SK-N-SH treated with all-trans-retinoic acid at 6 μM for 48 hours (cell line): Measurements from ENCODE around the gene TMEM79.
A peak's percentile ranks its signal among the peaks of the same experiment; 100 is the strongest.

Experiments
- ATAC-seq: fragments of 200-7000 bp; cut with Tn5 transposase; 3 replicates; pipeline ENCODE4 v1.9.1; 2020; ENCODE audit warnings: mild to moderate bottlenecking, moderate library complexity
- ARNTL ChIP-seq: fragments of 450-650 bp; formaldehyde crosslinking; IDR thresholded peaks from 2 replicates; pipeline ENCODE4 v1.5.0; 2020; ENCODE audit warnings: low read depth, mild to moderate bottlenecking, moderate library complexity, borderline replicate concordance
- BACH2 ChIP-seq: fragments of 250-450 bp; sonication (Bioruptor Pico); IDR thresholded peaks from 2 replicates; pipeline ENCODE4 v1.9.0; 2021; ENCODE audit warnings: mild to moderate bottlenecking, borderline replicate concordance
- CSDC2 ChIP-seq: fragments of 250-450 bp; sonication (Bioruptor Pico); IDR thresholded peaks from 2 replicates; pipeline ENCODE4 v1.5.0; 2020; ENCODE audit warnings: mild to moderate bottlenecking, moderate library complexity
- GLIS3 ChIP-seq: fragments of 250-450 bp; sonication (Bioruptor Pico); IDR thresholded peaks from 2 replicates; pipeline ENCODE4 v1.5.0; 2020; ENCODE audit warnings: mild to moderate bottlenecking, moderate library complexity
- ISL1 ChIP-seq: fragments of 250-450 bp; sonication (Bioruptor Pico); IDR thresholded peaks from 2 replicates; pipeline ENCODE4 v2.1.2; 2022; ENCODE audit warnings: mild to moderate bottlenecking, moderate library complexity
- OSR1 ChIP-seq: fragments of 250-450 bp; sonication (Bioruptor Pico); IDR thresholded peaks from 2 replicates; pipeline ENCODE4 v1.8.0; 2022; ENCODE audit warnings: moderate library complexity, mild to moderate bottlenecking, inconsistent platforms
- PPARA ChIP-seq: fragments of 250-450 bp; sonication (Bioruptor Pico); IDR thresholded peaks from 2 replicates; pipeline ENCODE4 v1.5.0; 2020; ENCODE audit warnings: mild to moderate bottlenecking, borderline replicate concordance
- RARB ChIP-seq: fragments of 250-450 bp; sonication (Bioruptor Pico); IDR thresholded peaks from 2 replicates; pipeline ENCODE4 v1.8.0; 2021; ENCODE audit warnings: mild to moderate bottlenecking, moderate library complexity
- SNAI2 ChIP-seq: fragments of 250-450 bp; sonication (Bioruptor Pico); IDR thresholded peaks from 2 replicates; pipeline ENCODE4 v1.5.0; 2020; ENCODE audit warnings: mild to moderate bottlenecking, moderate library complexity
- TCF4 ChIP-seq: fragments of 250-450 bp; sonication (Bioruptor Pico); IDR thresholded peaks from 2 replicates; pipeline ENCODE4 v1.8.0; 2021; ENCODE audit warnings: mild to moderate bottlenecking, moderate library complexity, borderline replicate concordance
- ZC3H10 ChIP-seq: fragments of 250-450 bp; sonication (Bioruptor Pico); IDR thresholded peaks from 2 replicates; pipeline ENCODE4 v1.5.1; 2021; ENCODE audit warnings: mild to moderate bottlenecking, moderate library complexity
- ZFP3 ChIP-seq: fragments of 250-450 bp; sonication (Bioruptor Pico); IDR thresholded peaks from 2 replicates; pipeline ENCODE4 v1.5.0; 2020; ENCODE audit warnings: mild to moderate bottlenecking, moderate library complexity
- ZFP30 ChIP-seq: fragments of 450-650 bp; formaldehyde crosslinking; IDR thresholded peaks from 2 replicates; pipeline ENCODE4 v1.5.0; 2022; ENCODE audit warnings: mild to moderate bottlenecking, moderate library complexity
- ZNF565 ChIP-seq: fragments of 450-650 bp; formaldehyde crosslinking; conservative IDR thresholded peaks from 2 replicates; pipeline ENCODE4 v1.5.0; 2020; ENCODE audit warnings: low read depth, mild to moderate bottlenecking, moderate library complexity
- ZNF70 ChIP-seq: fragments of 450-650 bp; formaldehyde crosslinking; IDR thresholded peaks from 2 replicates; pipeline ENCODE4 v1.5.0; 2020; ENCODE audit warnings: mild to moderate bottlenecking, moderate library complexity
- ZNF8 ChIP-seq: fragments of 450-650 bp; formaldehyde crosslinking; IDR thresholded peaks from 2 replicates; pipeline ENCODE4 v1.5.0; 2020; ENCODE audit warnings: mild to moderate bottlenecking, moderate library complexity
- TF ChIP-seq, protein P1 (sequence below): fragments of 250-450 bp; sonication (Bioruptor Pico); IDR thresholded peaks from 2 replicates; pipeline ENCODE4 v1.5.0; 2020; ENCODE audit warnings: mild to moderate bottlenecking, moderate library complexity
- TF ChIP-seq, protein P2 (sequence below): fragments of 250-450 bp; sonication (Bioruptor Pico); IDR thresholded peaks from 2 replicates; pipeline ENCODE4 v1.5.1; 2020; ENCODE audit warnings: low read depth, mild to moderate bottlenecking, moderate library complexity
- TF ChIP-seq, protein P3 (sequence below): fragments of 250-450 bp; sonication (Bioruptor Pico); IDR thresholded peaks from 2 replicates; pipeline ENCODE4 v1.8.0; 2021; ENCODE audit warnings: low read depth, mild to moderate bottlenecking, moderate library complexity, borderline replicate concordance

TMEM79 gene

DNA sequence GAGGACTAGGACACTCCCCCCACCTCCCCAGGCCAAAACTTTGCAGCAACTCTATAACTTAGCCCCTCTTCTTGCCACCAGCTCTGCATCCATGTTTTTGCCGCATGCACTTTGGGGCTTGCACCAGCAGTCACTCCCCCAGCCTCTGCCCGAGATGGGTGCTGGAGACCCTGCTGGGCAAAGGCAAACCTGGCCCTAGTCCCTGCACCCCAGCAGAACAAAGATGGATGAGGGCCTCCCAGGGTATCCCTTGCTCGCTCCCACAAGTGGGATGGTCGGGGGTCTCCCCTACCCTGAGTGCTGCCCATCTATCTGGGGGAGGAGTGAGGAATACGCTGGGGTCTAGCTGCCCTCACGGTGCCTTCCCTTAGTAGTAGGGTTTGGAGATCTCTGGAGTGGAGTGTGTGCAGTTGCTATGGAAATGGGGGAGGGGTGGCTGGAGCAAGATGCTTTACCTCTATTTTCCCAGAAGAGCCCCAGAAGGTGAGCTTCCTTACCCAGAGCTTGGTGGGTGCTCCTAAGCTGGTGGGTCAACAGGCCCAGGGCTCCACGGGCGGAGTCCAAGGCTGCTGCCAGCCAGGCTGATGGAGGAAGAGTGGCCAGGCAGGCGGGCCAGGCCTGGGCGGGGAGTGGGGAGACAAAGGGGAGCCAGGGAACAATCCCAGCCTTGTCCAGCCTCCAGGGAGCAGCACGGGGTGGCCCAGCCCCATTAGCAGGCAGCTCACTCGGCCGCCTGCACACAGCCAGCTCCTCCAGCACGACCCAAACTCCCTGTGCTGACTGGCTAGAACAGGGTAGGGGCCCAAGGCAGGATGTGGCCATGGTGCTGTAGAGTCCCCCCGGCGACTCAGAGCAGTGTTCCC lies 36.4 kb upstream of the TMEM79 start, which contains the start of gene PAQR6 (continued):
- TF ChIP-seq, protein P1, sequence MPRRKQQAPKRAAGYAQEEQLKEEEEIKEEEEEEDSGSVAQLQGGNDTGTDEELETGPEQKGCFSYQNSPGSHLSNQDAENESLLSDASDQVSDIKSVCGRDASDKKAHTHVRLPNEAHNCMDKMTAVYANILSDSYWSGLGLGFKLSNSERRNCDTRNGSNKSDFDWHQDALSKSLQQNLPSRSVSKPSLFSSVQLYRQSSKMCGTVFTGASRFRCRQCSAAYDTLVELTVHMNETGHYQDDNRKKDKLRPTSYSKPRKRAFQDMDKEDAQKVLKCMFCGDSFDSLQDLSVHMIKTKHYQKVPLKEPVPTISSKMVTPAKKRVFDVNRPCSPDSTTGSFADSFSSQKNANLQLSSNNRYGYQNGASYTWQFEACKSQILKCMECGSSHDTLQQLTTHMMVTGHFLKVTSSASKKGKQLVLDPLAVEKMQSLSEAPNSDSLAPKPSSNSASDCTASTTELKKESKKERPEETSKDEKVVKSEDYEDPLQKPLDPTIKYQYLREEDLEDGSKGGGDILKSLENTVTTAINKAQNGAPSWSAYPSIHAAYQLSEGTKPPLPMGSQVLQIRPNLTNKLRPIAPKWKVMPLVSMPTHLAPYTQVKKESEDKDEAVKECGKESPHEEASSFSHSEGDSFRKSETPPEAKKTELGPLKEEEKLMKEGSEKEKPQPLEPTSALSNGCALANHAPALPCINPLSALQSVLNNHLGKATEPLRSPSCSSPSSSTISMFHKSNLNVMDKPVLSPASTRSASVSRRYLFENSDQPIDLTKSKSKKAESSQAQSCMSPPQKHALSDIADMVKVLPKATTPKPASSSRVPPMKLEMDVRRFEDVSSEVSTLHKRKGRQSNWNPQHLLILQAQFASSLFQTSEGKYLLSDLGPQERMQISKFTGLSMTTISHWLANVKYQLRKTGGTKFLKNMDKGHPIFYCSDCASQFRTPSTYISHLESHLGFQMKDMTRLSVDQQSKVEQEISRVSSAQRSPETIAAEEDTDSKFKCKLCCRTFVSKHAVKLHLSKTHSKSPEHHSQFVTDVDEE (CRISPR knock-in tag) = no peak
- TF ChIP-seq CSDC2 (CRISPR knock-in tag) (no peak), BACH2 (no peak)

DNA sequence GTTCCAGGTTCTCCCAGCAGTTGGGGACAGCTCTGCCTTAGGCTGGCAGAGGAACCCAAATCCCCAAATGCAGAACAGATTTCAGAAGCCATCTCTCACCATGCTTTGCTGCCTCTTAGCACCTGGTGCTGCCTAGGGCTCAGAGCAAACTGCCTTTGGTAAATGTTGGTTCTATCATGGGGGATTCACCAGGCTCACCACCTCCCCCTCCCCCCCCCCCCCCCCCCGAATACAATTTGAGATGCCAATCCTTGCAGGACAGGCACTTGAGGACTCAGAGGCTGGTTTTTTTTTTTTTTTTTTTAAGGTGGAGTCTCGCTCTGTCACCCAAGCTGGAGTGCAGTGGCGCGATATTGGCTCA lies 35.8 kb upstream of the TMEM79 start:
- TF ChIP-seq, protein P2, sequence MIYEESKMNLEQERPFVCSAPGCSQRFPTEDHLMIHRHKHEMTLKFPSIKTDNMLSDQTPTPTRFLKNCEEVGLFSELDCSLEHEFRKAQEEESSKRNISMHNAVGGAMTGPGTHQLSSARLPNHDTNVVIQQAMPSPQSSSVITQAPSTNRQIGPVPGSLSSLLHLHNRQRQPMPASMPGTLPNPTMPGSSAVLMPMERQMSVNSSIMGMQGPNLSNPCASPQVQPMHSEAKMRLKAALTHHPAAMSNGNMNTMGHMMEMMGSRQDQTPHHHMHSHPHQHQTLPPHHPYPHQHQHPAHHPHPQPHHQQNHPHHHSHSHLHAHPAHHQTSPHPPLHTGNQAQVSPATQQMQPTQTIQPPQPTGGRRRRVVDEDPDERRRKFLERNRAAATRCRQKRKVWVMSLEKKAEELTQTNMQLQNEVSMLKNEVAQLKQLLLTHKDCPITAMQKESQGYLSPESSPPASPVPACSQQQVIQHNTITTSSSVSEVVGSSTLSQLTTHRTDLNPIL (CRISPR knock-in tag) = no peak
- no peak for TF ChIP-seq ZFP3
- no peak for ATAC-seq

DNA sequence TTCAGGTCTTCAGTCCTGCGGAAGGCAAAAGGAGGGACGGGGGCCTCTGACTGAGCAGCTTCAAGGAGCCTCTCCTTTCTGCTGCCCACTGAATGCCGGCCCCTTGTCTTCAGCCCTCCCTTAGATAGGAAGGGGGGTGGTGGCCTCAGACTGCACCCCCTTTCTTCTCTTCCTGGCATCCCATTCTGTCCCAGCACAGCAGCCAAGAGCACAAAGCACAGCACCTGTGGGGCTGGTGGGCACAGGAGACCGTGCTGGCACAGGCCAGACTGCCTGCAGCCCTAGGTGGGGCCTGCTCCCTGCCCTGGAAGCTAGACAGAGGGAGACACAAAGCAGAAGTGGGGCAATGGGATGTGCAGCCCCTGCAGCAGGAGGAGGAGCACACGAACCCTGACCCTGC lies 34.5 kb upstream of the TMEM79 start:
- TF ChIP-seq ZC3H10 (CRISPR knock-in tag) (no peak), TCF4 (CRISPR knock-in tag) (no peak), OSR1 (no peak), PPARA (no peak), GLIS3 (CRISPR knock-in tag) (no peak), RARB (no peak), ZNF8 (CRISPR knock-in tag) (no peak), ZNF70 (no peak), SNAI2 (no peak), BACH2 (no peak), ZFP3 (no peak)
- TF ChIP-seq, protein P1 (CRISPR knock-in tag) = no peak
- TF ChIP-seq, all 23 proteins: peak for 0
- no peak for ATAC-seq

DNA sequence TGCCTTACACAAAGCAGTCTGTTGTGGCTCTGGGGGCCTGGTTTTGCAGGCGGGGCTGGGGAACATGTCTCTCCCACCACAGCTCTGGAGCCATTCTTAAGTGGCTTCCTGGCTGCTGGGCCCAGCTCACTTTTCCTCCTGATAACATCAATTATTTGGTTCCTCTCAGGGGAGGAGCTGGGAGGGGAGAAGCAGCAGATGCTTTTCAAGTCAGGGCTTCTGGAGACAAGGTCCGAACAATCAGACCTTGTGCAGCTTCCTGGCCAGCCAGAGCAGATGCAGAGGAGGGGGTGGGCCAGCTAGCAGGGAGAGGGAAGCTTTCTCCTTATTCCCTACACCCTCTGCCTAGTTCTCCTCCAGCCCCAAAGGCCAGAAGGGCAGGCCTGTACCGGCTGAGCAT lies 32.6 kb upstream of the TMEM79 start:
- peak; percentile 56 for ATAC-seq
- TF ChIP-seq CSDC2 (CRISPR knock-in tag) (no peak), ZFP3 (no peak), GLIS3 (CRISPR knock-in tag) (no peak), TCF4 (CRISPR knock-in tag) (peak; percentile 82; the same call in 1 of the 2 replicates), ZNF565 (CRISPR knock-in tag) (no peak), ZFP30 (no peak), BACH2 (no peak), ARNTL (CRISPR knock-in tag) (no peak), ISL1 (CRISPR knock-in tag) (no peak), ZNF70 (peak; percentile 99)
- TF ChIP-seq, protein P2 (CRISPR knock-in tag) = no peak
- TF ChIP-seq, protein P1 (CRISPR knock-in tag) = peak; percentile 16; the same call in 1 of the 2 replicates
- TF ChIP-seq, protein P3, sequence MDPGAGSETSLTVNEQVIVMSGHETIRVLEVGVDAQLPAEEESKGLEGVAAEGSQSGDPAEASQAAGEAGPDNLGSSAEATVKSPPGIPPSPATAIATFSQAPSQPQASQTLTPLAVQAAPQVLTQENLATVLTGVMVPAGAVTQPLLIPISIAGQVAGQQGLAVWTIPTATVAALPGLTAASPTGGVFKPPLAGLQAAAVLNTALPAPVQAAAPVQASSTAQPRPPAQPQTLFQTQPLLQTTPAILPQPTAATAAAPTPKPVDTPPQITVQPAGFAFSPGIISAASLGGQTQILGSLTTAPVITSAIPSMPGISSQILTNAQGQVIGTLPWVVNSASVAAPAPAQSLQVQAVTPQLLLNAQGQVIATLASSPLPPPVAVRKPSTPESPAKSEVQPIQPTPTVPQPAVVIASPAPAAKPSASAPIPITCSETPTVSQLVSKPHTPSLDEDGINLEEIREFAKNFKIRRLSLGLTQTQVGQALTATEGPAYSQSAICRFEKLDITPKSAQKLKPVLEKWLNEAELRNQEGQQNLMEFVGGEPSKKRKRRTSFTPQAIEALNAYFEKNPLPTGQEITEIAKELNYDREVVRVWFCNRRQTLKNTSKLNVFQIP (CRISPR knock-in tag) = no peak
